PFSK-1 (cell line): ENCODE results near the gene GMPPA.

Experiments
- POLR2AphosphoS5 ChIP-seq: IDR thresholded peaks from 2 replicates; pipeline ENCODE4 v1.6.1; 2012; ENCODE audit warnings: low read depth, mild to moderate bottlenecking, control low read depth, low read length, moderate library complexity
- SIN3A ChIP-seq: IDR thresholded peaks from 2 replicates; pipeline ENCODE4 v1.6.1; 2012; ENCODE audit warnings: mild to moderate bottlenecking, low read length, moderate library complexity, borderline replicate concordance; ENCODE audit not compliant: insufficient read depth
- TAF1 ChIP-seq: IDR thresholded peaks from 2 replicates; pipeline ENCODE4 v1.6.1; 2012; ENCODE audit warnings: low read length, control low read depth, borderline replicate concordance; ENCODE audit not compliant: insufficient read depth
- TF ChIP-seq, protein P1 (sequence below), 2 experiments: IDR thresholded peaks; 2 replicates each; pipeline versions ENCODE4 v1.6.1 to v1.8.0; 2011 to 2012; ENCODE audit warnings: low read depth in 2 of 2, low read length in 2 of 2, control low read depth in 1 of 2, inconsistent platforms in 1 of 2, mild to moderate bottlenecking in 1 of 2, moderate library complexity in 1 of 2; ENCODE audit not compliant: insufficient read depth in 1 of 2

DNA sequence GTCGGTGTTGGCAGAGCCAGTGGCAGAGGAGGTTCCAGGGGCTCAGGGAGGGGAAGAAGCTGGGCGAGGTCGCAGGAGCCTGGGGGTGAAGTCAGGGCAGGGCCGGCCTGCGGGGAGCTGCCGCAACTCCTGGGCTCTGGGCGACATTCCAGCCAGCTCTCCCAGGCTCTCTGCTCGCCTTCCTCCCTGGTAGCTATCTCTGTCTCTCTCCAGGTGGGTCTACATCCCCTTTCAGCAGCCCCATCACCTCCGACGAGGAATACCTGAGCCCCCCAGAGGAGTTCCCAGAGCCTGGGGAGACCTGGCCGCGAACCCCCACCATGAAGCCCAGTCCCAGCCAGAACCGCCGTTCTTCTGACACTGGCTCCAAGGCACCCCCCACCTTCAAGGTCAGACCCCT, 37.0 kb upstream of the GMPPA start:
- TF ChIP-seq SIN3A (no peak), POLR2AphosphoS5 (no peak), TAF1 (no peak)
- TF ChIP-seq, protein P1, sequence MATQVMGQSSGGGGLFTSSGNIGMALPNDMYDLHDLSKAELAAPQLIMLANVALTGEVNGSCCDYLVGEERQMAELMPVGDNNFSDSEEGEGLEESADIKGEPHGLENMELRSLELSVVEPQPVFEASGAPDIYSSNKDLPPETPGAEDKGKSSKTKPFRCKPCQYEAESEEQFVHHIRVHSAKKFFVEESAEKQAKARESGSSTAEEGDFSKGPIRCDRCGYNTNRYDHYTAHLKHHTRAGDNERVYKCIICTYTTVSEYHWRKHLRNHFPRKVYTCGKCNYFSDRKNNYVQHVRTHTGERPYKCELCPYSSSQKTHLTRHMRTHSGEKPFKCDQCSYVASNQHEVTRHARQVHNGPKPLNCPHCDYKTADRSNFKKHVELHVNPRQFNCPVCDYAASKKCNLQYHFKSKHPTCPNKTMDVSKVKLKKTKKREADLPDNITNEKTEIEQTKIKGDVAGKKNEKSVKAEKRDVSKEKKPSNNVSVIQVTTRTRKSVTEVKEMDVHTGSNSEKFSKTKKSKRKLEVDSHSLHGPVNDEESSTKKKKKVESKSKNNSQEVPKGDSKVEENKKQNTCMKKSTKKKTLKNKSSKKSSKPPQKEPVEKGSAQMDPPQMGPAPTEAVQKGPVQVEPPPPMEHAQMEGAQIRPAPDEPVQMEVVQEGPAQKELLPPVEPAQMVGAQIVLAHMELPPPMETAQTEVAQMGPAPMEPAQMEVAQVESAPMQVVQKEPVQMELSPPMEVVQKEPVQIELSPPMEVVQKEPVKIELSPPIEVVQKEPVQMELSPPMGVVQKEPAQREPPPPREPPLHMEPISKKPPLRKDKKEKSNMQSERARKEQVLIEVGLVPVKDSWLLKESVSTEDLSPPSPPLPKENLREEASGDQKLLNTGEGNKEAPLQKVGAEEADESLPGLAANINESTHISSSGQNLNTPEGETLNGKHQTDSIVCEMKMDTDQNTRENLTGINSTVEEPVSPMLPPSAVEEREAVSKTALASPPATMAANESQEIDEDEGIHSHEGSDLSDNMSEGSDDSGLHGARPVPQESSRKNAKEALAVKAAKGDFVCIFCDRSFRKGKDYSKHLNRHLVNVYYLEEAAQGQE (IDR thresholded peaks at IDR 0.05; ENCODE audit: insufficient read depth in 1 of 2, low read depth in 2 of 2, low read length in 2 of 2), result no peak
